T-cell (primary cell): Measurements from ENCODE around the gene CBL. TPM values are rescaled to one million over a fixed set of nuclear protein-coding genes. Genes with fewer than 3 reads are reported as not detected.
A peak's percentile ranks its signal among the peaks of the same experiment; 100 is the strongest.
"Not testable (repeated sequence)": the region's sequence is repeated elsewhere in the genome, so short reads cannot be mapped to it uniquely, and the experiment has no call there.

Experiments used
- ATAC-seq, 4 experiments: fragments of 200-7000 bp in 3 of 4; fragments of 150-1000 bp in 1 of 4; cut with Tn5 transposase; replicated peaks in 1 of 4; 1 replicate in 3 of 4; 2 replicates in 1 of 4; pipeline ENCODE4 v1.10.0; 2021; ENCODE audit warnings: moderate library complexity in 3 of 4, mild to moderate bottlenecking in 2 of 4, moderate number of reproducible peaks in 1 of 4
- CTCF ChIA-PET, 2 donors: fragments of 300-600 bp; sonication (Branson Sonifier 250); formaldehyde crosslinking; loops; one replicate each; lab custom pipeline; 2022; ENCODE audit warnings: antibody characterized with exemption in 2 of 2; lab: Charles Lee
- POLR2A ChIA-PET, 2 donors: fragments of 300-600 bp; sonication (Branson Sonifier 250); formaldehyde crosslinking; loops; one replicate each; lab custom pipeline; 2022; ENCODE audit warnings: antibody characterized with exemption in 2 of 2; lab: Charles Lee
- DNase-seq, 35 experiments: peaks; one replicate each; pipeline versions ENCODE4 v3.0.0 to v3.0.0-alpha.2; 2013 to 2023
- H3K27ac ChIP-seq: one replicate; pipeline ENCODE4 v1.5.1; 2013; ENCODE audit warnings: low read length
- H3K27me3 ChIP-seq, 2 experiments: replicated peaks in 1 of 2; 1 replicate in 1 of 2; 2 replicates in 1 of 2; pipeline versions ENCODE4 v1.6.1 to v1.7.0; 2013; ENCODE audit warnings: low read length in 1 of 2, mixed read lengths in 1 of 2; ENCODE audit not compliant: control insufficient read depth in 2 of 2, insufficient read depth in 2 of 2; ENCODE audit errors: extremely low read depth in 1 of 2
- H3K36me3 ChIP-seq, 2 donors: 1 replicate in 1 of 2; 2 replicates in 1 of 2; pipeline versions ENCODE4 v1.6.1 to v1.7.0; 2013; ENCODE audit warnings: low read length in 1 of 2; ENCODE audit not compliant: control insufficient read depth in 2 of 2, insufficient read depth in 1 of 2; ENCODE audit errors: extremely low read depth in 1 of 2
- H3K4me1 ChIP-seq, 2 experiments: 1 replicate in 1 of 2; 2 replicates in 1 of 2; pipeline versions ENCODE4 v1.6.1 to v1.7.0; 2013; ENCODE audit warnings: low read length in 2 of 2, mixed read lengths in 1 of 2; ENCODE audit not compliant: insufficient read depth in 2 of 2, control insufficient read depth in 1 of 2; ENCODE audit errors: extremely low read depth in 1 of 2
- H3K4me3 ChIP-seq, 2 donors: 1 replicate in 1 of 2; 2 replicates in 1 of 2; pipeline versions ENCODE4 v1.5.1 to v1.7.0; 2013; ENCODE audit warnings: mild to moderate bottlenecking in 2 of 2, low read length in 1 of 2, moderate library complexity in 1 of 2; ENCODE audit not compliant: control insufficient read depth in 1 of 2; ENCODE audit errors: extremely low read depth in 1 of 2
- H3K9me3 ChIP-seq: 2 replicates; pipeline ENCODE4 v1.7.0; 2013
- H3K27ac Mint-ChIP-seq, 2 donors: one replicate each; pipeline ENCODE4 v1.8.0; 2020 to 2021; ENCODE audit warnings: mild to moderate bottlenecking in 2 of 2, mixed read lengths in 2 of 2
- H3K27me3 Mint-ChIP-seq, 2 donors: one replicate each; pipeline ENCODE4 v1.8.0; 2021 to 2022; ENCODE audit warnings: mixed read lengths in 2 of 2
- H3K36me3 Mint-ChIP-seq: one replicate; pipeline ENCODE4 v1.8.0; 2021; ENCODE audit warnings: mixed read lengths
- H3K4me1 Mint-ChIP-seq, 3 donors: one replicate each; pipeline ENCODE4 v1.8.0; 2020 to 2022; ENCODE audit warnings: mixed read lengths in 3 of 3, mild to moderate bottlenecking in 1 of 3
- H3K4me3 Mint-ChIP-seq, 3 donors: one replicate each; pipeline ENCODE4 v1.8.0; 2020 to 2022; ENCODE audit warnings: mild to moderate bottlenecking in 3 of 3, mixed read lengths in 3 of 3, moderate library complexity in 3 of 3
- H3K9me3 Mint-ChIP-seq, 3 donors: one replicate each; pipeline ENCODE4 v1.8.0; 2020 to 2022; ENCODE audit warnings: mixed read lengths in 3 of 3
- WGBS: methylation state at CpG from one replicate; pipeline ENCODE4 v1.1.5; 2013; ENCODE audit warnings: missing lambda C conversion rate; ENCODE audit not compliant: insufficient coverage; 5-methylcytosine and 5-hydroxymethylcytosine counted together
- total RNA-seq, 35 experiments: library from RNA in 6 of 35; stranded (reverse) in 6 of 35; fragments of 120-200 nt in 1 of 35; gene quantifications; one replicate each; pipeline versions ENCODE4 v1.2.1 to v1.2.4 and lab custom pipeline; 2013 to 2026

The CBL gene
- total RNA-seq, 5 donors from 2014 or later (not counting 1 experiment from before 2014, with no cell fraction given), result 40.9 to 42.2 (median 41.1) TPM

DNA sequence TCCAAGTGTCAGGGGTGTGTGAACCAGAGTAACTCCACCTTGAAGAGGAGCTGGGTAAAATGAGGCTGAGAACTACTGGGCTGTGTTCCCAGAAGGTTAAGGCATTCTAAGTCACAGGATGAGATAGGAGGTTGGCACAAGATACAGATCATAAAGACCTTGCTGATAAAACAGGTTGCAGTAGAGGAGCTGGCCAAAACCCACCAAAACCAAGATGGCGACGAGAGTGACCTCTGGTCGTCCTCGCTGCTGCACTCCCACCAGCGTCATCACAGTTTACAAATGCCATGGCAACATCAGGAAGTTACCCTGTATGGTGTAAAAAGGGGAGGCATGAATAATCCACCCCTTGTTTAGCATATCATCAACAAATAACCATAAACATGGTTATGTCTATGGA is 4.9 kb upstream of the CBL start:
- H3K27me3 Mint-ChIP-seq, CTCF ChIA-PET: not testable (repeated sequence)

DNA sequence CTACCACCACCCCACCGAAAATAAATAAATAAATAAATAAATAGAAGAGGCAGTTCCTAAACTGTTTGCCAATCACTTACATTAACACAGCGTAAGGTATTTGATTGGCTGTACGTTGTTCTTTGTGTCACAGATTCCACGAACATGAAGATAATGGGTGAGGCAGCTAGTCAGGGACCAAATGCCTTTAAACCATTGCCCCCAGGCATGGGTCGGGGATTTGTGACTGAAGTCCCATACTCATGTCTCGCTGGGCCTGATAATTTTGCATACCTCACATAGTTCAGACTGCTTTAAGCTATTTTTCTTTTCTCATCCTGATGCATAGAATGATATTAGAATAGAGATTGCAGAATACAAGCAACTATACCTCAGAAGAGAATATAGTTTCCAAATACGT is 3.6 kb upstream of the CBL start:
- Mint-ChIP-seq H3K27me3 (no peaks in the 10 kb centered on the region), H3K36me3 (no peaks in the 10 kb centered on the region), H3K4me1 (peaks cover 12 to 25% (median 18%) of the 10 kb centered on the region in 3 donors), H3K27ac (no peak overlapping the region), H3K4me3 (no peak overlapping the region), H3K9me3 (no peaks in the 10 kb centered on the region)
- H3K36me3 ChIP-seq, result no peaks in the 10 kb centered on the region
- H3K9me3 ChIP-seq, result no peaks in the 10 kb centered on the region
- ATAC-seq (no peak), DNase-seq (no peak)
- H3K27me3 ChIP-seq, result no peaks in the 10 kb centered on the region
- no peak overlapping the region for H3K4me3 ChIP-seq
- H3K4me1 ChIP-seq, result peaks cover 5 to 12% of the 10 kb centered on the region in 2 experiments
- WGBS, result 87% methylated on average over 3 of the region's 7 CpGs
- CTCF ChIA-PET, result no interaction called here
- H3K27ac ChIP-seq, result no peak overlapping the region
- POLR2A ChIA-PET, result no interaction called here

More for the DNA sequence above, 4.9 kb upstream of the CBL start:
- not testable (repeated sequence) for H3K4me3 Mint-ChIP-seq, H3K9me3 ChIP-seq, H3K4me3 ChIP-seq, H3K27ac Mint-ChIP-seq, H3K27ac ChIP-seq, DNase-seq, H3K36me3 ChIP-seq, H3K27me3 ChIP-seq, ATAC-seq, H3K4me1 ChIP-seq, H3K36me3 Mint-ChIP-seq, H3K9me3 Mint-ChIP-seq
- POLR2A ChIA-PET, result interaction anchor here in 1 of 2 donors (0.6 kb wide), 1 partner anchor 54 kb away, joined by 3 read pairs; no protein-coding TSS in a partner anchor
- WGBS, result 80% methylated on average over 4 of the region's 5 CpGs
- H3K4me1 Mint-ChIP-seq, result peaks cover 7 to 21% (median 12%) of the 10 kb centered on the region in 3 donors

DNA sequence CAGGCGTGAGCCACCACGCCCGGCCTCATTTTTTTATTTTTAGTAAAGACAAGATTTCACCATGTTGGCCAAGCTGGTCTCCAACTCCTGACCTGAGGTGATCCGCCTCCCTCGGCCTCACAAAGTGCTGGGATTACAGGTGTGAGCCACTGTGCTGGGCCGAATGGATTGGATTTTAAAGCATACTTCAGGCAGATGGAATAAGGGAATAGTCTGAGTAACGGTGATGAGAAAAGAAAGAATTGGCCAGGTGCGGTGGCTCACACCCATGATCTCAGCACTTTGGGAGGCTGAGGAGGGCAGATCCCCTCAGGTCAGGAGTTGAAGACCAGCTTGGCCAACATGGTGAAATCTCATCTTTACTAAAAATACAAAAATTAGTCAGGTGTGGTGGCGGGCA is 2.1 kb upstream of the CBL start:
- no peaks in the 10 kb centered on the region for H3K27me3 ChIP-seq
- no peak overlapping the region for H3K4me3 Mint-ChIP-seq
- no peaks in the 10 kb centered on the region for H3K27me3 Mint-ChIP-seq
- ChIA-PET POLR2A (no interaction called here), CTCF (interaction anchor here (0.6 to 2.6 kb wide), 4 partner anchors 41 to 120 kb away, joined by 3 to 25 read pairs (median 8); no protein-coding TSS in a partner anchor)
- ATAC-seq (no peak), DNase-seq (no peak)
- H3K4me1 ChIP-seq, result peaks cover 14 to 16% of the 10 kb centered on the region in 2 experiments
- H3K36me3 ChIP-seq, result no peaks in the 10 kb centered on the region
- no peak overlapping the region for H3K27ac Mint-ChIP-seq
- H3K9me3 ChIP-seq, result no peaks in the 10 kb centered on the region
- no peaks in the 10 kb centered on the region for H3K36me3 Mint-ChIP-seq
- WGBS, result 85% methylated on average over 6 of the region's 9 CpGs
- no peaks in the 10 kb centered on the region for H3K9me3 Mint-ChIP-seq
- H3K27ac ChIP-seq, result no peak overlapping the region
- H3K4me3 ChIP-seq, result no peak overlapping the region
- peaks cover 24 to 33% (median 30%) of the 10 kb centered on the region in 3 donors for H3K4me1 Mint-ChIP-seq

DNA sequence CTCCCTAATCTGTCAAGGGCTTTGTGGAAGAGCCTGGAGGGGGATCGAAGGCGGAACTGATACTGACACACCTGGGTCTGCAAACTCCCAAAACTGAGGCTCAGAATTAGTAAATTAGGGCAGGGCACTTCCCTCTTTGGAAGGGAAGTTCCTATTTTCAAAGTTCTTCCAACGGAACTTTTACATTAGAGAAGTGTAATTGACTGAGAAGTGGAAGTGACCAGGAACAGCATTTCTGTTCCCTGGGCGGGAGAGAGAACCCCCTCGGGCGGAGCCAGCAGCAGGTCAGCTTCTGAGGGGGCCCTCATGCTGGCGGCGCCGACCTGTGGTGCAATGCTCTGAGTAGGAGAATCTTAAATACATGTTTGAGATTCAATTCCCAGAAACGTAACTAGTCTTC is 1.1 kb upstream of the CBL start:
- Histone ChIP-seq H3K27ac (no peak overlapping the region), H3K9me3 (no peaks in the 10 kb centered on the region), H3K4me3 (no peak overlapping the region), H3K27me3 (no peaks in the 10 kb centered on the region), H3K4me1 (peaks cover 17 to 22% of the 10 kb centered on the region in 2 experiments), H3K36me3 (no peaks in the 10 kb centered on the region)
- 83% methylated on average over 2 of the region's 10 CpGs for WGBS
- ATAC-seq (no peak), DNase-seq (peak in 1 of 35 experiments; percentile 13)
- no peaks in the 10 kb centered on the region for H3K9me3 Mint-ChIP-seq
- H3K27me3 Mint-ChIP-seq, result no peaks in the 10 kb centered on the region
- peaks cover 34 to 43% (median 39%) of the 10 kb centered on the region in 3 donors for H3K4me1 Mint-ChIP-seq
- no peaks in the 10 kb centered on the region for H3K36me3 Mint-ChIP-seq
- H3K27ac Mint-ChIP-seq, result no peak overlapping the region
- POLR2A ChIA-PET, result no interaction called here
- CTCF ChIA-PET, result interaction anchor here (0.6 to 2.6 kb wide), 11 partner anchors 12 to 133 kb away, joined by 3 to 25 read pairs (median 5); no protein-coding TSS in a partner anchor
- peak overlapping the region; percentile 34 to 100 (median 49) for H3K4me3 Mint-ChIP-seq

DNA sequence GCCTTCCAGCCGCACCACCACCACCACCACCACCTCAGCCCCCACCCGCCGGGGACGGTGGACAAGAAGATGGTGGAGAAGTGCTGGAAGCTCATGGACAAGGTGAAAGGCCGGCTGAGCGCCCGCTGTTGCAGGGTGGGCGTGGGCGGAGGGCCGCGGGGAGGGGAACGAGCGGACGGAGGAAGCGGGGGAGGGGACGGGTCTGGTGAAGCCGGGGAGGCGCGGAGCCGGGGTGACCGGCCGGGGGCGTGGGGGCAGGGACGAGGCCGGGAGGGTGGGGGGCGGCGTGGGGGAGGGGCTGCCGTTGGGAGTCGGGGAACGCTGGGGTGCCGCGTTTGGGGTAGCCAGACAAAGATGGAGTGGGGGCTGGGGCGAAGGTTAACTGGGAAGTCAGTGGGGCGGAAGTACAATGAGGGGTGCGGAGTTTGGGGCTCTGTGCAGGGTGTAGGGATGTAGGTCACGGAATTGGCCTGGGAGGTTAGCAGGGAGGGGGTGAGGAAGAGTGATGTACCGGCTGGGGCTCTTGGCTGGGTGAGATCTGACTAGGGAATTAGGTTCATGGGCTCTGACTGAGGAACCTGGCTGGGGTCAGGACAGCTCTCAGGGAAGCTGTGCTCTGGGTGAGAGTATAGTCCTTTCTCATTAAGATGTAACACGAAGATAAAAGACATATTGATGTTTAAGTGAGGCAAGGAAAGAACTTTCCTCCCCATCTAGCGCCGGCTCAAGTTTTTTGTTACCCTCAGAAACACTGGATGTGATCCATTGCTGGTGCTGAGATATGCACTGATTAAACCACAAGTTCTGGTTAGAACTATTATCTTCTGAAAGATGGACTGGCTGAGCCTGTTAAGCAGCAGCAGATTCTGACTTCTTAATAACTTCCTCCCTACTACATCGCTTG is 624 bp downstream of the CBL start:
- DNase-seq (peak in 33 of 35 experiments; percentile 2 to 65 (median 26)), ATAC-seq (peak; percentile 10 to 36 (median 34))
- POLR2A ChIA-PET, result interaction anchor here in 1 of 2 donors (0.7 kb wide), 2 partner anchors 58 to 209 kb away, joined by 3 to 11 read pairs; no protein-coding TSS in a partner anchor
- H3K36me3 Mint-ChIP-seq, result no peaks in the 10 kb centered on the region
- peak overlapping the region; percentile 86 to 89 for H3K27ac Mint-ChIP-seq
- peak overlapping the region; percentile 51 for H3K27ac ChIP-seq
- CTCF ChIA-PET, result interaction anchor here (0.5 to 2.6 kb wide), 38 partner anchors 10 to 1254 kb away, joined by 3 to 25 read pairs (median 5); partner anchors contain the start of genes CENATAC (in 1 of the 2), DPAGT1 (in 1 of the 2), HINFP (in 1 of the 2) and NLRX1 (in 1 of the 2)
- H3K9me3 ChIP-seq, result no peaks in the 10 kb centered on the region
- H3K27me3 Mint-ChIP-seq, result no peaks in the 10 kb centered on the region
- H3K36me3 ChIP-seq, result no peaks in the 10 kb centered on the region
- H3K27me3 ChIP-seq, result no peaks in the 10 kb centered on the region
- WGBS, result 1% methylated on average over 14 of the region's 41 CpGs
- H3K9me3 Mint-ChIP-seq, result no peaks in the 10 kb centered on the region
- H3K4me1 ChIP-seq, result peaks cover 17 to 28% of the 10 kb centered on the region in 2 experiments
- H3K4me3 ChIP-seq, result peak overlapping the region; percentile 70 to 95
- peaks cover 42 to 50% (median 46%) of the 10 kb centered on the region in 3 donors for H3K4me1 Mint-ChIP-seq
- H3K4me3 Mint-ChIP-seq, result peak overlapping the region; percentile 93 to 100 (median 95)

DNA sequence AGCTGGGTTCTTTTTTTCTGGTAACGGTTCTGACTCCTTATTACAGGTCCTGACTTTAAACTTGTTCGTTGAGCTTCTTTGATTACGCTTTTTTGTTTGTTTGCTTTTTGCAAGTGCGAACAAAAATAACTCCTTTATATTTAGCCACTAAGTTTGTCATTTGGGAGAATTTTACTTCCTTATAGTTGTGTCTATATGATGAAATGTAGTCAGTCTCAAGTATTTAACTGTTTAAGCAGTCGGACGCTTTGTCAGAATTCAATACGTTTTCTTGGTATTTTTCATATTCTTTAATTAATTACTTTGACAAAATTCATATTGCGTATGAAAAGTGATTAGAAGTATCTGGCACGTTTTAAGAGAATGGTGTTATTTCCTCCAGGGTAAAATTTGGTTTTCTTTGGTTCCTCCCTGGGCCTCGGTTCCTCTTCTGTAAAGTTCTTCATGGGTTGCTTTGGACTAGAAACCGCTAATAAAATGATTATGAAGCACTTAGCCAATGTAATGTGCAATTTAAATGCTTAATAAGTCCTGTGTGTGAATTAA is 1.3 kb downstream of the CBL start:
- H3K4me1 Mint-ChIP-seq, result peaks cover 42 to 50% (median 46%) of the 10 kb centered on the region in 3 donors
- no peak for ATAC-seq
- no peaks in the 10 kb centered on the region for H3K36me3 Mint-ChIP-seq
- DNase-seq, result no peak
- WGBS, result 11% methylated on average over 3 of the region's 11 CpGs
- H3K27me3 Mint-ChIP-seq, result no peaks in the 10 kb centered on the region
- Histone ChIP-seq H3K27me3 (no peaks in the 10 kb centered on the region), H3K4me1 (peaks cover 17 to 34% of the 10 kb centered on the region in 2 experiments), H3K27ac (peak overlapping the region; percentile 31), H3K36me3 (no peaks in the 10 kb centered on the region), H3K4me3 (peak overlapping the region; percentile 70 to 95), H3K9me3 (no peaks in the 10 kb centered on the region)
- H3K27ac Mint-ChIP-seq, result peak overlapping the region; percentile 86 to 89
- H3K9me3 Mint-ChIP-seq, result no peaks in the 10 kb centered on the region
- POLR2A ChIA-PET, result no interaction called here
- H3K4me3 Mint-ChIP-seq, result peak overlapping the region; percentile 93 to 100 (median 95)
- CTCF ChIA-PET, result interaction anchor here in 1 of 2 donors (0.5 to 2.1 kb wide), 7 partner anchors 11 to 131 kb away, joined by 4 to 8 read pairs (median 6); no protein-coding TSS in a partner anchor
